ENCODE measurements around the gene CMBL. TPM values are rescaled to one million over a fixed set of nuclear protein-coding genes. Genes with fewer than 3 reads are reported as not detected.

Gene CMBL
- total RNA-seq, 2 donors from 2014 or later = 10.4 to 20.5 TPM

DNA sequence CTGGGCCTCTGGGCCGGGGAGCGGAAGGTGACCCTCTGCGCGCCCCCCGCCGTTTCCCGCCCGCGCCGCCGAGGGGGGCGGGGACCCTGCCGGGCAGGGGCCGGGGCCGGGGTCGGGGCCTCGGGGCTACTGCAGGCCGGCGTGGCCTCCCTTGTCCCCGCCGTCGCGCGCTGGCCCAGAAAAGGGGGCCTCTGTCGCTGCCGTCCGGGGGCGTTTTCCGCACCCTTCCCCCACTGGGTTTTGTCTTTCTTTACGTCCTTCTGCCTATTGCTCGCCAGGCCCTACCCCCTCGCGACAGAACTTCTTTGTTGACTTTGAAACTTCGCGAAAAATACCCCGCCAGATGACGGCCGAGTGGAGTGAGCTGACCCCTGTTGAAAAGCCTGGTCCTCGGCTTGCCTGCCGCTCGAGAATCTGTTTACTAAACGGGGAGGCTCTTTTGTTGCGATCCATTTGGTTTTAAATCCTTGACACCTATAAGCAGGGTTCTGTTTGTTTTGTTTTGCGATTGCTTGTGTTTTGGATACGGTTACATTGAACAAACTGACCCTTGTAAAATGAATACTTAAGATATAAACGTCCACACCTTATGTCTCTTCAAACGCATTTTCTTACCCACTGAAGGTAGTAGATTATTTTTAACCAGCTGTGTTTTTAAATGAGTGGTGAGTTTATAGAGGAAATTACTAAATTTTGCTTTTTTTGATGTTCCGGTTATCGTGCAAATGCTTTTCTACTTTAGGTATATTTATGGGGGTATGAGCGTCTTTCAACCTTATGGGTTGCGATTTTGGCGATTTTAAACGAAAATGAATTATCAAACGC lies 46.6 kb upstream of the CMBL start:
- H3K4me3 ChIP-seq (ENCODE audit: low read length) = peak overlapping the region; percentile 99
- no peaks in the 10 kb centered on the region for H3K9me3 ChIP-seq (ENCODE audit: control insufficient read depth, low read length)
- peak overlapping the region; percentile 98 for H3K27ac ChIP-seq (ENCODE audit: low read depth, low read length)
- no peaks in the 10 kb centered on the region for H3K9me3 Mint-ChIP-seq
- H3K9ac ChIP-seq (ENCODE audit: extremely low read depth, low read length, poor library complexity, severe bottlenecking) = peak overlapping the region; percentile 96
- TF ChIP-seq, protein P1, sequence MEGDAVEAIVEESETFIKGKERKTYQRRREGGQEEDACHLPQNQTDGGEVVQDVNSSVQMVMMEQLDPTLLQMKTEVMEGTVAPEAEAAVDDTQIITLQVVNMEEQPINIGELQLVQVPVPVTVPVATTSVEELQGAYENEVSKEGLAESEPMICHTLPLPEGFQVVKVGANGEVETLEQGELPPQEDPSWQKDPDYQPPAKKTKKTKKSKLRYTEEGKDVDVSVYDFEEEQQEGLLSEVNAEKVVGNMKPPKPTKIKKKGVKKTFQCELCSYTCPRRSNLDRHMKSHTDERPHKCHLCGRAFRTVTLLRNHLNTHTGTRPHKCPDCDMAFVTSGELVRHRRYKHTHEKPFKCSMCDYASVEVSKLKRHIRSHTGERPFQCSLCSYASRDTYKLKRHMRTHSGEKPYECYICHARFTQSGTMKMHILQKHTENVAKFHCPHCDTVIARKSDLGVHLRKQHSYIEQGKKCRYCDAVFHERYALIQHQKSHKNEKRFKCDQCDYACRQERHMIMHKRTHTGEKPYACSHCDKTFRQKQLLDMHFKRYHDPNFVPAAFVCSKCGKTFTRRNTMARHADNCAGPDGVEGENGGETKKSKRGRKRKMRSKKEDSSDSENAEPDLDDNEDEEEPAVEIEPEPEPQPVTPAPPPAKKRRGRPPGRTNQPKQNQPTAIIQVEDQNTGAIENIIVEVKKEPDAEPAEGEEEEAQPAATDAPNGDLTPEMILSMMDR (conservative IDR thresholded peaks at IDR 0.05) = no peak
- no peaks in the 10 kb centered on the region for H3K27me3 Mint-ChIP-seq (ENCODE audit: insufficient read depth)
- peaks cover 10% of the 10 kb centered on the region for H3K4me1 ChIP-seq (ENCODE audit: control insufficient read depth, insufficient read depth, low read length)
- peaks cover 35% of the 10 kb centered on the region for H3K4me1 Mint-ChIP-seq
- peak; percentile 79 for DNase-seq
- H3K27me3 ChIP-seq (ENCODE audit: control insufficient read depth, insufficient read depth, low read length, poor library complexity, severe bottlenecking) = no peaks in the 10 kb centered on the region
- peaks cover 6% of the 10 kb centered on the region for H3K36me3 ChIP-seq (ENCODE audit: control insufficient read depth, insufficient read depth, low read length)
- H3K27ac Mint-ChIP-seq = peak overlapping the region; percentile 98
- peak overlapping the region; percentile 95 for H3K4me3 Mint-ChIP-seq
- 0% methylated on average over 16 to 52 of the region's 54 CpGs for WGBS, 2 experiments (ENCODE audit: insufficient coverage in 1 of 2, insufficient read length in 1 of 2)
- H3K36me3 Mint-ChIP-seq (ENCODE audit: low read depth) = peaks cover 3% of the 10 kb centered on the region

DNA sequence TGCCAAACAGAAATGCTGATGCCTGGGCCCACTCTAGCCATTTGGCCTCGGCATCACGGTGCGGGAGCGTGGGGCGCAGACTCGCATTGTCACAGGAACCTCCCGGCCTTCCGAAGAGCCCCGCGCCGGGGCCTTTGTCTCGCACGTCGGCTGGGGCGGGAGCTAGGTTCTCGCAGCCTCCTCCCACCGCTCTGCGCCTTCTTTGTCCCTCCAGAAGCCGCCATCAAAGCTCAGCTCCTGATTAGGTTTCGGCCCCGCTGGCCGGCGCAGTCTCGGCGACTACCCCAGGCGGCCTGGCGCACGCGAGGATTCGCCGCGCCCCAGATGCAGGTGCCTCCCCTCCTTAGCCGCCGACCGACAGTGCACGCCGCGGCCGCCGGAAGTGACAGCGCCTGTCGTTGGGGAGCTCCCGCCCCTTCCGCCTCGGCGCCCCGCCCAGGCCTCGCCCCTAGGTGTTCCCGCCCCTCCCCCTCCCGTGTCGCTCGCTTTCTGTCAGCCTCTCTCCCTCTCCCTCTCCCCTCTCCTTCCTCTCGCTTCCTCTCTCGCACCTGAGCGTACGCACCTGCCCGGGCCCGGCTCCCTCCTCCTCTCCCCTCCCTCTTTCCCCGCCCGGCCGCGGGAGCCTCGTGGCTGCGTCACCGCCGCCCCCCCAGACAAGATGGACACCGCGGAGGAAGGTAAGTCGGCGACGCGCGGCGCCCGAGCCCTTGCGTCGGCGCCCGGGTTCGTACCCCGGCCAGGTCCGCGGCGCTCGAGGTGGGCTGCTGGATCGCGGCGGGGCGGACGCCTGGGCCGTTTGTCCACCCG lies 45.7 kb upstream of the CMBL start, which contains the start of gene MARCHF6:
Gene MARCHF6 (plus strand): TSS at position 455 of the 807 bp plus-strand sequence. CDS start 204 bp downstream, at position 659.
- 0% methylated on average over 19 to 92 of the region's 92 CpGs for WGBS, 2 experiments (ENCODE audit: insufficient coverage in 1 of 2, insufficient read length in 1 of 2)
- Histone ChIP-seq H3K4me3 (ENCODE audit: low read length) (peak within 1 kb of the TSS; percentile 99), H3K36me3 (ENCODE audit: control insufficient read depth, insufficient read depth, low read length) (no peaks in the 10 kb centered on the region), H3K9me3 (ENCODE audit: control insufficient read depth, low read length) (no peaks in the 10 kb centered on the region), H3K9ac (ENCODE audit: extremely low read depth, low read length, poor library complexity, severe bottlenecking) (peak within 1 kb of the TSS; percentile 96), H3K27me3 (ENCODE audit: control insufficient read depth, insufficient read depth, low read length, poor library complexity, severe bottlenecking) (no peaks in the 10 kb centered on the region), H3K4me1 (ENCODE audit: control insufficient read depth, insufficient read depth, low read length) (peaks cover 10% of the 10 kb centered on the region), H3K27ac (ENCODE audit: low read depth, low read length) (peak within 1 kb of the TSS; percentile 98)
- no peaks in the 10 kb centered on the region for H3K27me3 Mint-ChIP-seq (ENCODE audit: insufficient read depth)
- peaks cover 3% of the 10 kb centered on the region for H3K36me3 Mint-ChIP-seq (ENCODE audit: low read depth)
- H3K9me3 Mint-ChIP-seq = no peaks in the 10 kb centered on the region
- H3K27ac Mint-ChIP-seq = peak within 1 kb of the TSS; percentile 98
- peak within 1 kb of the TSS; percentile 95 for H3K4me3 Mint-ChIP-seq
- peaks cover 35% of the 10 kb centered on the region for H3K4me1 Mint-ChIP-seq
- TF ChIP-seq, protein P1 (conservative IDR thresholded peaks at IDR 0.05) = no peak
- DNase-seq = peak; percentile 99

DNA sequence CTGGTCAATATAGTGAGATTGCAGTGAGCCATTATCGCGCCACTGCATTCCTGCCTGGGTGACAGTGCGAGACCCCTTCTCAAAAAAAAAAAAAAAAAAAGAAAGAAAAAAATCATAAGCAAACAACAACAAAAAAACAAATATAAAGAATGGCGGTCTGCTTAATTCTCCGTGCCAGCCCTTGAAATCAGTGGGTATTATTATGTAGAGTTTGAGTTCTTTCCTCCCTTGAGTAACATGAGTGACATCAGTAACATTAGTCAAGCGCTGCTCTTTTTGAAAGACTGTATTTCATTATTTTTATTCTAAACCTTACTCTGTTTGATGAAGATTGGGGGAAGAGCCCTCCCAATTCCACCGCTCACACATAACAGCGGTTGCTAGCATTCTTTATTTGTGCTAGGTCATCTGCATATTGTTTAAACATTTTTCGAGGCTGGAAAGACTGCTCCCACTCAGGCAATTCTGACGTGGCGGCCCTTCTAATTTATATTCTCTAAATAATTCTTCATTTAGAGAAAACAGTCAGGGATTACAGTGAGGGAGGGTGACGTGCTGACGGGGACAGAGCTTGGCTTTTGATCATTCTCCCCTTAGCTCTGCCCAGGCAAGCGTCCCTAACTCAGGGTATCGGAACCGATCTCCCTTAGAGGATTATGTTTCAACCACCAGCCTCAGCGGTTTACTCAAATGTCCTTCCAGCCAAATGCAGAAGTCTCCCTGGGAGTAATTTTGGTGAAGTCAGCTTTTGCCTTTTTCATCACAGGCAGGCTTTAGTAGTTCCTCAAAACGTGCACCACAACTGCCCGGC lies 44.9 kb upstream of the CMBL start:
- Mint-ChIP-seq H3K9me3 (no peaks in the 10 kb centered on the region), H3K27ac (peak overlapping the region; percentile 96), H3K4me1 (peaks cover 30% of the 10 kb centered on the region), H3K27me3 (ENCODE audit: insufficient read depth) (no peaks in the 10 kb centered on the region), H3K4me3 (peak overlapping the region; percentile 95), H3K36me3 (ENCODE audit: low read depth) (no peaks in the 10 kb centered on the region)
- no peak for DNase-seq
- peak overlapping the region; percentile 98 for H3K27ac ChIP-seq (ENCODE audit: low read depth, low read length)
- 6 to 20% methylated on average over 3 to 18 of the region's 19 CpGs for WGBS, 2 experiments (ENCODE audit: insufficient coverage in 1 of 2, insufficient read length in 1 of 2)
- H3K9ac ChIP-seq (ENCODE audit: extremely low read depth, low read length, poor library complexity, severe bottlenecking) = peak overlapping the region; percentile 96
- no peaks in the 10 kb centered on the region for H3K9me3 ChIP-seq (ENCODE audit: control insufficient read depth, low read length)
- no peaks in the 10 kb centered on the region for H3K36me3 ChIP-seq (ENCODE audit: control insufficient read depth, insufficient read depth, low read length)
- no peaks in the 10 kb centered on the region for H3K27me3 ChIP-seq (ENCODE audit: control insufficient read depth, insufficient read depth, low read length, poor library complexity, severe bottlenecking)
- TF ChIP-seq, protein P1 (conservative IDR thresholded peaks at IDR 0.05) = no peak
- H3K4me1 ChIP-seq (ENCODE audit: control insufficient read depth, insufficient read depth, low read length) = peaks cover 9% of the 10 kb centered on the region
- H3K4me3 ChIP-seq (ENCODE audit: low read length) = peak overlapping the region; percentile 99
